Left lung (tissue), 10 donors: ENCODE measurements around the gene HES2. TPM values are rescaled to one million over a fixed set of nuclear protein-coding genes. Genes with fewer than 3 reads are reported as not detected.
"Not testable (repeated sequence)": the region's sequence is repeated elsewhere in the genome, so short reads cannot be mapped to it uniquely, and the experiment has no call there.

ENCODE experiments used
- ATAC-seq: fragments of 200-7000 bp; cut with Tn5 transposase; one replicate; pipeline ENCODE4 v1.9.1; 2020; ENCODE audit warnings: moderate library complexity
- DNase-seq, 4 donors: peaks; one replicate each; pipeline ENCODE4 v3.0.0-alpha.2; 2013 to 2020
- H3K27ac ChIP-seq, 2 donors: fragments of 200-600 bp; sonication (generic) in 1 of 2; one replicate each; pipeline versions ENCODE4 v1.5.0 to v1.8.0; 2020 to 2021
- H3K27me3 ChIP-seq, 2 donors: fragments of 200-600 bp; sonication (generic) in 1 of 2; one replicate each; pipeline versions ENCODE4 v1.5.0 to v1.8.0; 2020 to 2021
- H3K36me3 ChIP-seq, 2 donors: fragments of 200-600 bp; sonication (generic) in 1 of 2; one replicate each; pipeline versions ENCODE4 v1.5.0 to v1.8.0; 2020 to 2021
- H3K4me1 ChIP-seq, 2 donors: fragments of 200-600 bp; one replicate each; pipeline ENCODE4 v1.8.0; 2021
- H3K4me3 ChIP-seq, 2 donors: fragments of 200-600 bp; sonication (generic) in 1 of 2; one replicate each; pipeline versions ENCODE4 v1.5.0 to v1.8.0; 2020 to 2021; ENCODE audit warnings: mild to moderate bottlenecking in 1 of 2
- H3K9me3 ChIP-seq, 2 donors: fragments of 200-600 bp; sonication (generic) in 1 of 2; one replicate each; pipeline versions ENCODE4 v1.5.0 to v1.8.0; 2020 to 2021
- CTCF ChIP-seq, 2 donors: fragments of 200-600 bp; sonication (generic) in 1 of 2; IDR thresholded peaks; one replicate each; pipeline versions ENCODE4 v1.5.0 to v1.8.0; 2021; ENCODE audit warnings: antibody characterized with exemption in 2 of 2
- intact Hi-C, 2 donors: fragments of 100-400 bp; cut with DNase I; formaldehyde crosslinking; loops; one replicate each; pipeline versions ENCODE4 v1.11.2 to v1.14.2; 2022
- polyA plus RNA-seq, 6 donors: library from polyadenylated mRNA; unstranded; fragments of 120-200 nt; gene quantifications; one replicate each; pipeline ENCODE4 v1.2.1, GENCODE V29; 2013; ENCODE audit not compliant: insufficient read length in 6 of 6
- total RNA-seq, 2 donors: library from RNA; stranded (reverse); fragmentation: NEBNext Ultra II Directional; extraction: Animal tissue kit (Norgen Biotek cat#: 25700); gene quantifications; one replicate each; pipeline ENCODE4 v1.2.1, GENCODE V29; 2021
- donor health status: DM: no; HTN: yes; CAD: no.
- donor health status: DM: no; HTN: no; CAD: no.

Gene HES2
- total and polyA plus RNA-seq, 8 donors, result 0.06 to 6.6 (median 0.18) TPM

- no peak overlapping the region for H3K4me3 ChIP-seq
- H3K27ac ChIP-seq, result no peak overlapping the region
- H3K4me1 ChIP-seq, result no peaks in the 10 kb centered on the region
- no peaks in the 10 kb centered on the region for H3K36me3 ChIP-seq
- H3K27me3 ChIP-seq, result no peaks in the 10 kb centered on the region
- DNase-seq (peak in 1 of 4 donors; percentile 50), ATAC-seq (peak; percentile 59)
- intact Hi-C loops, result no loop called here
- H3K9me3 ChIP-seq, result no peaks in the 10 kb centered on the region
- TF ChIP-seq CTCF (IDR thresholded peaks at IDR 0.05), result no peak
Measured at GRCh38 chr1:6373961-6374720, 45.6 kb downstream of the HES2 start.

DNA sequence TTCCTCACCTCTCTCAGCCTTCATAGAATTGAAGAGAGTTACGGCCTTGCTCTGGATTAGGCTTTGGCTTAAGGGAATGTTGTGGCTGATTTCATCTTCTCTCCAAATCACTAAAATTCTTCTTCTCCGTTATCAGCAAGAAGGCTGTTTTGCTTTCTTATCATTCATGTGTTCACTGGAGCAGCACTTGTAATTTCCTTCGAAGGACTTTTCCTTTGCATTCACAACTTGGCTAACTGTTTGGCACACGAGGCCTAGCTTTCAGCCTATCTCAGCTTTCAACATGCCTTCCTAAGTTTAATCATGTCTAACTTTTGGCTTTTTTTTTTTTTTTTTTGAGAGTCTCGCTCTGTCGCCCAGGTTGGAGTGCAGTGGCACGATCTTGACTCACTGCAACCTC lies 47.5 kb downstream of the HES2 start:
- intact Hi-C loops, H3K27ac ChIP-seq: not testable (repeated sequence)

GRCh38 chr1:6370006-6370405 lies 49.7 kb downstream of the HES2 start:
- DNase-seq (no peak), ATAC-seq (no peak)

More for the DNA sequence above, 47.5 kb downstream of the HES2 start:
- not testable (repeated sequence) for DNase-seq, H3K9me3 ChIP-seq, H3K4me1 ChIP-seq, H3K4me3 ChIP-seq, ATAC-seq, H3K36me3 ChIP-seq, H3K27me3 ChIP-seq

DNA sequence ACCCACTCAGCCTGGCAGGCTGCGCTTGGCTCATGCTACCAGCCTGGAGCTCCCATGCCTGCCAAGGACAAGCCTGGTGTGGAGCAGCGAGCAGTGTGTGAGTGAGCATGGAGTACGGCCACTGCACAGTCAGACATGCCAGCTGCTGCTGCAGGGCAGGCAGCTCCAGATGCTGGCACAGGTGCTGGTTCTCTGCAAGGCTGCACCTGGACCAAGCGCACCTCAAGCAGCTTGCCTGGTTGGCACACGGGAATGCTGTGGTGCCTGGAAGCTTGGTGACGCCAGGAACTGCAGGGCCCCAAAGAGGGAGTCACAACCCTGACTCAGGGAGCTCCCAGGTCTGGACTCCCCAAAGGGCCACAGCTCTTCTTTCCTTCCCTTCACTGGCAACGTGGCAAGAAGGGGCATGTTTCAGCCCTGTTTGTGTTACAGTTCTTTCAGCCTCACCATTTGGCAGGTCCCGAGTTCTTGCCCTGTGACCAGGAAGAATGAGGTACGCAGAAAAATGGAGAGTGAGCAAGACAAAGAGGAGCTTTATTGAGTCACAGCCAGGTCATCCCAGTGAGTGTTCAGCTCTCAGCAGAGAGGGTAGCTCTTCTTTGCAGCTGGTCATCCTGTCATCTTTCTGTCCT lies 52.2 kb downstream of the HES2 start:
- H3K27me3 ChIP-seq, result no peaks in the 10 kb centered on the region
- peaks cover 0 to 4% of the 10 kb centered on the region in 2 donors for H3K36me3 ChIP-seq
- no peaks in the 10 kb centered on the region for H3K9me3 ChIP-seq
- no peak overlapping the region for H3K4me3 ChIP-seq
- DNase-seq (no peak), ATAC-seq (no peak)
- no peaks in the 10 kb centered on the region for H3K4me1 ChIP-seq
- H3K27ac ChIP-seq, result no peak overlapping the region
- TF ChIP-seq CTCF (IDR thresholded peaks at IDR 0.05), result no peak
- intact Hi-C loops, result no loop called here

More at GRCh38 chr1:6370006-6370405, 49.7 kb downstream of the HES2 start:
- Histone ChIP-seq H3K9me3 (no peaks in the 10 kb centered on the region), H3K4me1 (no peaks in the 10 kb centered on the region), H3K4me3 (no peak overlapping the region), H3K27me3 (no peaks in the 10 kb centered on the region), H3K27ac (no peak overlapping the region), H3K36me3 (peaks cover 0 to 4% of the 10 kb centered on the region in 2 donors)
- TF ChIP-seq CTCF (IDR thresholded peaks at IDR 0.05), result no peak
- intact Hi-C loops, result no loop called here

DNA sequence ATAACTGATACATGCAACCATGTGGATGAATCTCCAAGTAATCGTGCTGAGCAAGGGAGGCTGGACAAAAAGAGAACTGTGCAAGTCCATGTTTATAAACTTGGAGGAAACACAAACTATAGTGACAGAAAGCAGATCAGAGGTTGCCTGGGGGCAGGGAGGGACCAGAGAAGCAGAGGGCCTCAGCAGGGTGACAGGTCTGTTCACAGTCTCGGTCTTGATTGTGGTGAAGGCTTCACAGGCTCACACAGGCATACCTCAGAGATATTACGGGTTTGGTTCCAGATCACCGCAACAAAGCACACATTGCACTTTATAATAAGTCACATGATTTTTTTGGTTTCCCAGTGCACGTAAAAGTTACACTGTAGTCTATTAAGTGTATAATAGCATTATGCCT lies 54.7 kb downstream of the HES2 start:
- Histone ChIP-seq H3K27me3 (no peaks in the 10 kb centered on the region), H3K36me3 (peaks cover 0 to 4% of the 10 kb centered on the region in 2 donors), H3K27ac (no peak overlapping the region), H3K4me3 (no peak overlapping the region), H3K4me1 (peaks cover 2 to 5% of the 10 kb centered on the region in 2 donors), H3K9me3 (no peaks in the 10 kb centered on the region)
- no peak for DNase-seq
- TF ChIP-seq CTCF (IDR thresholded peaks at IDR 0.05), result no peak
- intact Hi-C loops, result no loop called here
- ATAC-seq, result no peak
